ENCODE data around the gene MRPL36.

GRCh38 chr5:1758574-1758973, 41.1 kb downstream of the MRPL36 start:
- TF ChIP-seq CTCF (IDR thresholded peaks at IDR 0.05) (no peak), POLR2A (IDR thresholded peaks at IDR 0.05) (no peak), POLR2AphosphoS5 (IDR thresholded peaks at IDR 0.05) (no peak), EP300 (IDR thresholded peaks at IDR 0.05) (no peak)
